K562 (cell line): ENCODE data around the gene CSF1R. TPM values are rescaled to one million over a fixed set of nuclear protein-coding genes. Genes with fewer than 3 reads are reported as not detected.

Source experiments
- ATAC-seq: fragments of 200-7000 bp; cut with Tn5 transposase; 3 replicates; pipeline ENCODE4 v1.9.1; 2020; ENCODE audit warnings: moderate library complexity
- BruUV-seq: library from RNA; stranded (reverse); fragments of 400-500 nt; replicated peaks from 2 replicates; lab custom pipeline; 2021; lab: Mats Ljungman, UMichigan
- CTCF ChIA-PET: fragments of 300-600 bp; formaldehyde crosslinking; extraction: SDS; loops from one replicate; lab custom pipeline; 2021; ENCODE audit warnings: low intra/inter-chr PET ratio; lab: Yijun Ruan, JAX
- POLR2A ChIA-PET: fragments of 300-600, 350-650 bp; sonication (Branson Sonifier 250); formaldehyde crosslinking; extraction: SDS; loops from one replicate; lab custom pipeline; 2021; ENCODE audit warnings: antibody characterized with exemption, inconsistent platforms; lab: Yijun Ruan, JAX
- DNase-seq, 4 experiments: peaks; one replicate each; pipeline versions ENCODE4 v3.0.0 to v3.0.0-alpha.2; 2011 to 2018; ENCODE audit warnings: low spot score in 3 of 4, mixed read lengths in 3 of 4; ENCODE audit errors: extremely low read depth in 1 of 4
- FAIRE-seq: peaks from 2 replicates; lab custom pipeline; 2011; peaks lifted over from hg19 to GRCh38; lab: Jason Lieb, UNC
- H2AFZ ChIP-seq: 2 replicates; pipeline ENCODE4 v1.6.0; 2011; ENCODE audit warnings: low read depth, low read length, control low read depth, inconsistent platforms
- H3K27ac ChIP-seq: fragments of 200-600 bp; 3 replicates; pipeline ENCODE4 v1.8.0; 2011; ENCODE audit warnings: low read depth, mild to moderate bottlenecking, control low read depth, inconsistent platforms, low read length, moderate library complexity, mixed read lengths; ENCODE audit errors: extremely low read depth
- H3K27me3 ChIP-seq, 2 experiments: fragments of 300-600 bp in 1 of 2; 2 replicates in 1 of 2; 3 replicates in 1 of 2; pipeline versions ENCODE4 v1.6.0 to v1.8.0; 2011; ENCODE audit warnings: inconsistent platforms in 2 of 2, low read length in 2 of 2, mild to moderate bottlenecking in 1 of 2, mixed read lengths in 1 of 2, moderate library complexity in 1 of 2; ENCODE audit not compliant: control insufficient read depth in 2 of 2, insufficient read depth in 2 of 2
- H3K36me3 ChIP-seq: fragments of 300-600 bp; 3 replicates; pipeline ENCODE4 v1.8.0; 2011; ENCODE audit warnings: mild to moderate bottlenecking, low read length, inconsistent platforms; ENCODE audit not compliant: control insufficient read depth, insufficient read depth
- H3K4me1 ChIP-seq, 2 experiments: fragments of 200-600 bp in 1 of 2; replicated peaks in 1 of 2; 2 replicates in 1 of 2; 3 replicates in 1 of 2; pipeline versions ENCODE4 v1.5.1 to v1.8.0; 2011; ENCODE audit warnings: inconsistent platforms in 2 of 2, low read length in 2 of 2, mild to moderate bottlenecking in 1 of 2, mixed read lengths in 1 of 2, moderate library complexity in 1 of 2; ENCODE audit not compliant: control insufficient read depth in 2 of 2, insufficient read depth in 2 of 2
- H3K4me2 ChIP-seq: 2 replicates; pipeline ENCODE4 v1.6.1; 2011; ENCODE audit warnings: low read length, control low read depth, inconsistent platforms, mixed read lengths; ENCODE audit not compliant: insufficient read depth
- H3K4me3 ChIP-seq: fragments of 200-600 bp; sonication (generic), shearing (Covaris generic); 2 replicates; pipeline ENCODE4 v1.5.1; 2016; ENCODE audit warnings: control low read depth, inconsistent platforms
- H3K79me2 ChIP-seq: fragments of 200-600 bp; 3 replicates; pipeline ENCODE4 v1.8.0; 2011; ENCODE audit warnings: low read length, inconsistent platforms; ENCODE audit not compliant: control insufficient read depth, insufficient read depth
- H3K9ac ChIP-seq, 2 experiments: 2 replicates each; pipeline versions ENCODE4 v1.6.0 to v1.6.1; 2011; ENCODE audit warnings: low read depth in 2 of 2, low read length in 2 of 2, control low read depth in 1 of 2, inconsistent platforms in 1 of 2, mild to moderate bottlenecking in 1 of 2, mixed read lengths in 1 of 2; ENCODE audit not compliant: insufficient read depth in 1 of 2
- H3K9me1 ChIP-seq: one replicate; pipeline ENCODE4 v1.6.0; 2011; ENCODE audit warnings: inconsistent platforms, mild to moderate bottlenecking, low read length, moderate library complexity; ENCODE audit not compliant: control insufficient read depth, insufficient read depth
- H3K9me3 ChIP-seq: replicated peaks from 2 replicates; pipeline ENCODE4 v1.5.1; 2011; ENCODE audit warnings: low read depth, low read length, inconsistent platforms; ENCODE audit not compliant: control insufficient read depth, insufficient read depth
- H4K20me1 ChIP-seq: replicated peaks from 2 replicates; pipeline ENCODE4 v1.6.1; 2011; ENCODE audit warnings: low read length, inconsistent platforms, mixed read lengths; ENCODE audit not compliant: control insufficient read depth, insufficient read depth
- FOXP1 ChIP-seq: sonication (generic); formaldehyde crosslinking; IDR thresholded peaks from 2 replicates; pipeline ENCODE4 v1.8.0; 2022; ENCODE audit warnings: mild to moderate bottlenecking, missing genetic modification reagents
- HDAC8 ChIP-seq: fragments of 450-650 bp; IDR thresholded peaks from 2 replicates; pipeline ENCODE4 v1.6.1; 2016; ENCODE audit warnings: mild to moderate bottlenecking, missing genetic modification characterization, moderate library complexity, missing compliant biosample characterization
- HDGF ChIP-seq: fragments of 450-650 bp; IDR thresholded peaks from 2 replicates; pipeline ENCODE4 v1.6.1; 2016
- HINFP ChIP-seq: fragments of 450-650 bp; conservative IDR thresholded peaks from 2 replicates; pipeline ENCODE4 v1.6.1; 2016; ENCODE audit warnings: missing genetic modification characterization, low read depth, mild to moderate bottlenecking, control low read depth, missing compliant biosample characterization
- KDM1A ChIP-seq, 2 experiments: fragments of 450-650 bp; IDR thresholded peaks; 2 replicates each; pipeline ENCODE4 v1.6.1; 2016; ENCODE audit warnings: mild to moderate bottlenecking in 2 of 2
- KLF13 ChIP-seq: fragments of 450-650 bp; IDR thresholded peaks from 2 replicates; pipeline ENCODE4 v1.6.1; 2016; ENCODE audit warnings: missing genetic modification characterization, low read depth, mild to moderate bottlenecking, missing compliant biosample characterization, moderate library complexity, borderline replicate concordance
- MEF2D ChIP-seq: conservative IDR thresholded peaks from 2 replicates; pipeline ENCODE4 v1.6.1; 2016; ENCODE audit warnings: low read depth, missing genetic modification characterization, missing compliant biosample characterization
- MXD1 ChIP-seq: fragments of 250-450 bp; sonication (Bioruptor Pico); IDR thresholded peaks from 2 replicates; pipeline ENCODE4 v1.8.0; 2021; ENCODE audit warnings: borderline replicate concordance, mild to moderate bottlenecking, moderate library complexity; ENCODE audit not compliant: poor library complexity, severe bottlenecking
- MXI1 ChIP-seq: IDR thresholded peaks from 2 replicates; pipeline ENCODE4 v1.6.1; 2011; ENCODE audit warnings: low read depth, mild to moderate bottlenecking, improper control_type of control experiment, low read length
- NELFE ChIP-seq: IDR thresholded peaks from 2 replicates; pipeline ENCODE4 v1.6.1; 2011; ENCODE audit warnings: mild to moderate bottlenecking; ENCODE audit not compliant: insufficient read depth, insufficient read length
- SAP30 ChIP-seq: fragments of 200-600 bp; sonication (generic); IDR thresholded peaks from 2 replicates; pipeline ENCODE4 v1.6.1; 2012; ENCODE audit warnings: borderline replicate concordance, low read depth, mild to moderate bottlenecking, moderate library complexity, low read length, control low read depth, inconsistent platforms; ENCODE audit not compliant: insufficient read depth, poor library complexity, severe bottlenecking
- SIN3A ChIP-seq, 2 experiments: fragments of 150-350 bp in 1 of 2; IDR thresholded peaks; 2 replicates each; pipeline ENCODE4 v1.6.1; 2011 to 2016; ENCODE audit warnings: borderline replicate concordance in 2 of 2, low read depth in 2 of 2, low read length in 2 of 2, mild to moderate bottlenecking in 2 of 2, moderate library complexity in 2 of 2; ENCODE audit not compliant: control insufficient read depth in 1 of 2
- TGIF2 ChIP-seq: sonication (generic); formaldehyde crosslinking; IDR thresholded peaks from 2 replicates; pipeline ENCODE4 v1.8.1; 2022; ENCODE audit warnings: mild to moderate bottlenecking, missing genetic modification reagents, moderate library complexity
- VEZF1 ChIP-seq: fragments of 200-800 bp; sonication (Bioruptor generic); IDR thresholded peaks from 2 replicates; pipeline ENCODE4 v1.6.1; 2017; ENCODE audit warnings: missing genetic modification characterization, missing compliant biosample characterization
- ZNF280B ChIP-seq: fragments of 250-450 bp; sonication (Bioruptor Pico); IDR thresholded peaks from 2 replicates; pipeline ENCODE4 v1.5.1; 2021; ENCODE audit warnings: mild to moderate bottlenecking
- WGBS: fragments of 100-300 bp; shearing (Covaris generic); methylation state at CpG from one replicate; pipeline ENCODE4 v1.1.6; 2016; ENCODE audit warnings: low coverage, mixed read lengths; ENCODE audit not compliant: insufficient coverage; ENCODE audit errors: missing lambda C conversion rate; 5-methylcytosine and 5-hydroxymethylcytosine counted together
- in situ Hi-C: fragments of 300-500 bp; cut with MboI; formaldehyde crosslinking; loops from 4 replicates; pipeline ENCODE4 v1.15.0; 2018; ENCODE audit warnings: inconsistent platforms, mixed read lengths
- intact Hi-C: fragments of 100-400 bp; cut with micrococcal nuclease; formaldehyde crosslinking; loops from 2 replicates; pipeline ENCODE4 v1.14.2; 2022
- polyA plus RNA-seq, 8 experiments: library from polyadenylated mRNA; depleted of rRNA in 4 of 8; stranded (reverse) in 5 of 8; unstranded in 3 of 8; fragments of >200 nt; fragmentation: Nextera tagmentation in 2 of 8; fragmentation: Illumina TruSeq in 1 of 8; extraction: Ambion mirVana in 2 of 8; extraction: Trizol in 1 of 8; gene quantifications; 2 replicates each; pipeline versions ENCODE4 v1.2.1 to v1.2.3, GENCODE V29; 2011 to 2014; ENCODE audit warnings: inconsistent platforms in 1 of 8, missing spikeins in 1 of 8
- total RNA-seq, 7 experiments: library from RNA; depleted of rRNA in 6 of 7; stranded (reverse); fragments of >200 nt in 6 of 7; fragmentation: Illumina TruSeq in 2 of 7; extraction: Trizol in 2 of 7; gene quantifications; 2 replicates each; pipeline versions ENCODE4 v1.2.1 to v1.2.3, GENCODE V29; 2011 to 2021; ENCODE audit warnings: low replicate concordance in 1 of 7

CSF1R gene
- total and polyA plus RNA-seq, 9 of the 15 experiments (the other 6 are each of a cell fraction or from before 2014, with no cell fraction given) = 0.03 to 0.64 (median 0.20) TPM; not detected in 6

- TF ChIP-seq SIN3A (IDR thresholded peaks at IDR 0.05; ENCODE audit: borderline replicate concordance in 2 of 2, control insufficient read depth in 1 of 2, low read depth in 2 of 2, low read length in 2 of 2) (no peak), KLF13 (no peak), SAP30 (no peak), MXI1 (no peak), KDM1A (IDR thresholded peaks at IDR 0.05) (no peak), NELFE (no peak), MXD1 (no peak), HDGF (no peak)
Measured at GRCh38 chr5:150068961-150069645, 17.3 kb downstream of the CSF1R start (continued).

- POLR2A ChIA-PET = interaction anchor here (0.6 to 2.2 kb wide), 4 partner anchors 9 to 121 kb away, joined by 3 to 6 read pairs (median 5); partner anchors contain the start of gene SLC6A7
- Histone ChIP-seq H3K9me1 (peaks cover 3% of the 10 kb centered on the region), H3K27me3 (peaks cover 10 to 43% of the 10 kb centered on the region in 2 experiments), H3K4me3 (no peak overlapping the region), H3K27ac (no peak overlapping the region), H3K9me3 (no peaks in the 10 kb centered on the region), H4K20me1 (no peaks in the 10 kb centered on the region; the same call in 1 of the 2 replicates), H3K79me2 (no peaks in the 10 kb centered on the region), H3K9ac (no peak overlapping the region), H2AFZ (no peak overlapping the region), H3K36me3 (no peaks in the 10 kb centered on the region), H3K4me2 (no peak overlapping the region), H3K4me1 (peaks cover 0 to 7% of the 10 kb centered on the region in 2 experiments; a peak in 2 of 5 replicates)
- CTCF ChIA-PET = no interaction called here
- FAIRE-seq (no peak), DNase-seq (no peak), ATAC-seq (no peak)
- BruUV-seq = no TSS peak
- intact Hi-C loops = no loop called here
- WGBS = 12% methylated on average over 4 of the region's 4 CpGs
- in situ Hi-C loops = no loop called here
- no peak for TF ChIP-seq FOXP1 (CRISPR knock-in tag)
- TF ChIP-seq ZNF280B (CRISPR knock-in tag) = no peak
- no peak for TF ChIP-seq HDAC8 (tag)
- TF ChIP-seq MEF2D = no peak
- TF ChIP-seq VEZF1 = no peak
- no peak for TF ChIP-seq TGIF2 (CRISPR knock-in tag)
- no peak for TF ChIP-seq HINFP (tag)
Measured at GRCh38 chr5:150068472-150068871, 17.9 kb downstream of the CSF1R start.
